K562 (cell line): ENCODE results near the gene HRC. TPM values are rescaled to one million over a fixed set of nuclear protein-coding genes. Genes with fewer than 3 reads are reported as not detected.
A peak's percentile ranks its signal among the peaks of the same experiment; 100 is the strongest.

Experiments used
- ELF4 ChIP-seq: fragments of 450-650 bp; formaldehyde crosslinking; IDR thresholded peaks from 2 replicates; pipeline ENCODE4 v1.4.0; 2022; ENCODE audit warnings: missing genetic modification characterization
- FOS ChIP-seq: IDR thresholded peaks from 3 replicates; pipeline ENCODE4 v1.6.1; 2011; ENCODE audit not compliant: insufficient read length; ENCODE audit errors: extremely low read depth
- FOSL1 ChIP-seq: fragments of 200-800 bp; sonication (Bioruptor generic); conservative IDR thresholded peaks from 2 replicates; pipeline ENCODE4 v1.6.1; 2016; ENCODE audit warnings: missing genetic modification characterization, missing compliant biosample characterization
- FOXK2 ChIP-seq, 2 experiments: fragments of 450-650 bp; IDR thresholded peaks in 1 of 2; conservative IDR thresholded peaks in 1 of 2; 2 replicates each; pipeline ENCODE4 v1.6.1; 2016; ENCODE audit warnings: low read depth in 2 of 2, mild to moderate bottlenecking in 1 of 2
- HEY1 ChIP-seq: fragments of 250-450 bp; sonication (Bioruptor Pico); IDR thresholded peaks from 2 replicates; pipeline ENCODE4 v1.5.0; 2020; ENCODE audit warnings: mild to moderate bottlenecking, moderate library complexity, borderline replicate concordance
- KAT8 ChIP-seq: fragments of 450-650 bp; IDR thresholded peaks from 2 replicates; pipeline ENCODE4 v1.6.1; 2016; ENCODE audit warnings: low read depth, mild to moderate bottlenecking
- NELFE ChIP-seq: IDR thresholded peaks from 2 replicates; pipeline ENCODE4 v1.6.1; 2011; ENCODE audit warnings: mild to moderate bottlenecking; ENCODE audit not compliant: insufficient read depth, insufficient read length
- NFIX ChIP-seq: fragments of 250-450 bp; sonication (Bioruptor Pico); IDR thresholded peaks from 2 replicates; pipeline ENCODE4 v1.4.0; 2020; ENCODE audit warnings: low read depth, mild to moderate bottlenecking, moderate library complexity
- POLR2AphosphoS5 ChIP-seq: IDR thresholded peaks from 2 replicates; pipeline ENCODE4 v1.6.1; 2011; ENCODE audit warnings: mild to moderate bottlenecking, low read depth, low read length, moderate library complexity; ENCODE audit not compliant: control insufficient read depth, insufficient read depth
- POLR2G ChIP-seq: fragments of 200-400 bp; formaldehyde crosslinking; IDR thresholded peaks from 2 replicates; pipeline ENCODE4 v1.6.1; 2017; ENCODE audit warnings: low read depth, mild to moderate bottlenecking, antibody characterized with exemption, low read length, moderate library complexity
- PYGO2 ChIP-seq: fragments of 450-650 bp; IDR thresholded peaks from 2 replicates; pipeline ENCODE4 v1.6.1; 2016; ENCODE audit warnings: mild to moderate bottlenecking, missing genetic modification characterization, moderate library complexity, missing compliant biosample characterization
- TGIF2 ChIP-seq: sonication (generic); formaldehyde crosslinking; IDR thresholded peaks from 2 replicates; pipeline ENCODE4 v1.8.1; 2022; ENCODE audit warnings: mild to moderate bottlenecking, missing genetic modification reagents, moderate library complexity
- ZNF282 ChIP-seq: sonication (generic); formaldehyde crosslinking; IDR thresholded peaks from 2 replicates; pipeline ENCODE4 v1.8.1; 2023; ENCODE audit warnings: missing genetic modification reagents
- ZNF354B ChIP-seq: fragments of 250-450 bp; sonication (Bioruptor Pico); IDR thresholded peaks from 2 replicates; pipeline ENCODE4 v1.4.0; 2020
- ZNF76 ChIP-seq: fragments of 250-450 bp; sonication (Bioruptor Pico); IDR thresholded peaks from 2 replicates; pipeline ENCODE4 v1.4.0; 2020; ENCODE audit warnings: mild to moderate bottlenecking, moderate library complexity, borderline replicate concordance
- polyA plus RNA-seq, 8 experiments: library from polyadenylated mRNA; depleted of rRNA in 4 of 8; stranded (reverse) in 5 of 8; unstranded in 3 of 8; fragments of >200 nt; fragmentation: Nextera tagmentation in 2 of 8; fragmentation: Illumina TruSeq in 1 of 8; extraction: Ambion mirVana in 2 of 8; extraction: Trizol in 1 of 8; gene quantifications; 2 replicates each; pipeline versions ENCODE4 v1.2.1 to v1.2.3, GENCODE V29; 2011 to 2014; ENCODE audit warnings: inconsistent platforms in 1 of 8, missing spikeins in 1 of 8
- total RNA-seq, 7 experiments: library from RNA; depleted of rRNA in 6 of 7; stranded (reverse); fragments of >200 nt in 6 of 7; fragmentation: Illumina TruSeq in 2 of 7; extraction: Trizol in 2 of 7; gene quantifications; 2 replicates each; pipeline versions ENCODE4 v1.2.1 to v1.2.3, GENCODE V29; 2011 to 2021; ENCODE audit warnings: low replicate concordance in 1 of 7
- TF ChIP-seq, protein P1 (sequence below): sonication (generic); formaldehyde crosslinking; IDR thresholded peaks from 2 replicates; pipeline ENCODE4 v1.8.1; 2023; ENCODE audit warnings: mild to moderate bottlenecking, missing genetic modification reagents, moderate library complexity
- TF ChIP-seq, protein P2 (sequence below): fragments of 250-450 bp; sonication (Bioruptor Pico); IDR thresholded peaks from 2 replicates; pipeline ENCODE4 v1.8.0; 2021; ENCODE audit warnings: borderline replicate concordance, mild to moderate bottlenecking, moderate library complexity; ENCODE audit not compliant: poor library complexity, severe bottlenecking
- TF ChIP-seq, protein P3 (sequence below): sonication (generic); formaldehyde crosslinking; IDR thresholded peaks from 2 replicates; pipeline ENCODE4 v1.8.1; 2023; ENCODE audit warnings: missing genetic modification reagents, mild to moderate bottlenecking, borderline replicate concordance
- TF ChIP-seq, protein P4 (sequence below): fragments of 450-650 bp; formaldehyde crosslinking; IDR thresholded peaks from 2 replicates; pipeline ENCODE4 v1.4.0; 2020; ENCODE audit warnings: mild to moderate bottlenecking, mixed read lengths

HRC gene
- total and polyA plus RNA-seq, 9 of the 15 experiments (the other 6 are each of a cell fraction or from before 2014, with no cell fraction given) = 0.66 to 18.7 (median 13.1) TPM

DNA sequence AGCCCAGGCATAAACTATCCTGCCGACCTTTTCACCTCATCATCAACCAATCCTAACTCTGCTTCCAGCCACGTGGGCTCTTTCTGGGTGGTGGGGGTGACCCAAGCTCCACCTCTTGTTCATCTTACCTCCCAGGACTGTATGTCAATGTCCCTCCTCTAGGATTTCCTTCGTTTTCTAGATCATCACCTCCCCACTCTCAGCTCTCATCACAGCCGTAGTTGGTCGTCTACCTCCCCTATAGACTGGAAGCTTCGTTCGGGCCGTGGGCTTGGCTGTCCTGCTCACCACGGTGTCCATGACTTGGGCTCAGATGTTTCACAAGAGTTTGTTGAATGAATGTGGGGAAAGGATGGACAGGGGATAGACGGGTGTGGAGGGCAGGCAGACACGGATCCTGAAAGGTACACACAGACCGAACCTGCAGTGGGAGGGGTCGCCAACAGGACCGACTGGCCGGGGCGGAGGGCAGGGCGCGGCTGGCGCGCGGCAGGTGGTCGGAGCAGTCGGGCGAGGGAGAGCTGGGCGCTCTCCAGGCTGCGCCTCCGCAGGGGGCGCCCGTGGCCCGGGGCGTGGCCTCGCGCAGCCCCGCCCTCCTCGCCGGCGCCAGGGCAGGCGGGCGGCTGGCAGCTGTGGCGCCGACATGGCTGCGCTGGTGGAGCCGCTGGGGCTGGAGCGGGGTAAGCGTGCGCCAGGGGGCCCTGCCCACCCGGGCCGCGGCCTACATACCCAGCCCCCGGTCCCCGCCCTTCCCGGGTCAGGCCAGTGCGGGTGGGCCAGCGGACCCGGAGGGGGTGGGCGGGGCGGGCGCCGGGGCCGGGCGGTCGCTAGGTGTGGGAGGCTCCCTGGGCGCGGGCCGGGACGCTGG, 41.2 kb downstream of the HRC start, which contains the start of gene LIN7B (continued):
- TF ChIP-seq, protein P1, sequence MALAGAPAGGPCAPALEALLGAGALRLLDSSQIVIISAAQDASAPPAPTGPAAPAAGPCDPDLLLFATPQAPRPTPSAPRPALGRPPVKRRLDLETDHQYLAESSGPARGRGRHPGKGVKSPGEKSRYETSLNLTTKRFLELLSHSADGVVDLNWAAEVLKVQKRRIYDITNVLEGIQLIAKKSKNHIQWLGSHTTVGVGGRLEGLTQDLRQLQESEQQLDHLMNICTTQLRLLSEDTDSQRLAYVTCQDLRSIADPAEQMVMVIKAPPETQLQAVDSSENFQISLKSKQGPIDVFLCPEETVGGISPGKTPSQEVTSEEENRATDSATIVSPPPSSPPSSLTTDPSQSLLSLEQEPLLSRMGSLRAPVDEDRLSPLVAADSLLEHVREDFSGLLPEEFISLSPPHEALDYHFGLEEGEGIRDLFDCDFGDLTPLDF (CRISPR knock-in tag) = 0 out of 2 replicates have a peak, but pooled peaks have one; percentile 46
- TF ChIP-seq FOS (no peak), ZNF354B (no peak), POLR2G (peak; percentile 74), NFIX (no peak), ZNF282 (CRISPR knock-in tag) (no peak), POLR2AphosphoS5 (no peak), PYGO2 (no peak), TGIF2 (CRISPR knock-in tag) (no peak), FOSL1 (tag) (no peak; the same call in 1 of the 2 replicates), NELFE (no peak), ELF4 (CRISPR knock-in tag) (no peak), ZNF76 (no peak), HEY1 (no peak), KAT8 (no peak), FOXK2 (conservative IDR thresholded peaks at IDR 0.05 in 1 of 2, IDR thresholded peaks at IDR 0.05 in 1 of 2; ENCODE audit: low read depth in 2 of 2) (no peak)
- TF ChIP-seq, protein P2, sequence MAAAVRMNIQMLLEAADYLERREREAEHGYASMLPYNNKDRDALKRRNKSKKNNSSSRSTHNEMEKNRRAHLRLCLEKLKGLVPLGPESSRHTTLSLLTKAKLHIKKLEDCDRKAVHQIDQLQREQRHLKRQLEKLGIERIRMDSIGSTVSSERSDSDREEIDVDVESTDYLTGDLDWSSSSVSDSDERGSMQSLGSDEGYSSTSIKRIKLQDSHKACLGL (CRISPR knock-in tag) = no peak
- TF ChIP-seq, protein P3, sequence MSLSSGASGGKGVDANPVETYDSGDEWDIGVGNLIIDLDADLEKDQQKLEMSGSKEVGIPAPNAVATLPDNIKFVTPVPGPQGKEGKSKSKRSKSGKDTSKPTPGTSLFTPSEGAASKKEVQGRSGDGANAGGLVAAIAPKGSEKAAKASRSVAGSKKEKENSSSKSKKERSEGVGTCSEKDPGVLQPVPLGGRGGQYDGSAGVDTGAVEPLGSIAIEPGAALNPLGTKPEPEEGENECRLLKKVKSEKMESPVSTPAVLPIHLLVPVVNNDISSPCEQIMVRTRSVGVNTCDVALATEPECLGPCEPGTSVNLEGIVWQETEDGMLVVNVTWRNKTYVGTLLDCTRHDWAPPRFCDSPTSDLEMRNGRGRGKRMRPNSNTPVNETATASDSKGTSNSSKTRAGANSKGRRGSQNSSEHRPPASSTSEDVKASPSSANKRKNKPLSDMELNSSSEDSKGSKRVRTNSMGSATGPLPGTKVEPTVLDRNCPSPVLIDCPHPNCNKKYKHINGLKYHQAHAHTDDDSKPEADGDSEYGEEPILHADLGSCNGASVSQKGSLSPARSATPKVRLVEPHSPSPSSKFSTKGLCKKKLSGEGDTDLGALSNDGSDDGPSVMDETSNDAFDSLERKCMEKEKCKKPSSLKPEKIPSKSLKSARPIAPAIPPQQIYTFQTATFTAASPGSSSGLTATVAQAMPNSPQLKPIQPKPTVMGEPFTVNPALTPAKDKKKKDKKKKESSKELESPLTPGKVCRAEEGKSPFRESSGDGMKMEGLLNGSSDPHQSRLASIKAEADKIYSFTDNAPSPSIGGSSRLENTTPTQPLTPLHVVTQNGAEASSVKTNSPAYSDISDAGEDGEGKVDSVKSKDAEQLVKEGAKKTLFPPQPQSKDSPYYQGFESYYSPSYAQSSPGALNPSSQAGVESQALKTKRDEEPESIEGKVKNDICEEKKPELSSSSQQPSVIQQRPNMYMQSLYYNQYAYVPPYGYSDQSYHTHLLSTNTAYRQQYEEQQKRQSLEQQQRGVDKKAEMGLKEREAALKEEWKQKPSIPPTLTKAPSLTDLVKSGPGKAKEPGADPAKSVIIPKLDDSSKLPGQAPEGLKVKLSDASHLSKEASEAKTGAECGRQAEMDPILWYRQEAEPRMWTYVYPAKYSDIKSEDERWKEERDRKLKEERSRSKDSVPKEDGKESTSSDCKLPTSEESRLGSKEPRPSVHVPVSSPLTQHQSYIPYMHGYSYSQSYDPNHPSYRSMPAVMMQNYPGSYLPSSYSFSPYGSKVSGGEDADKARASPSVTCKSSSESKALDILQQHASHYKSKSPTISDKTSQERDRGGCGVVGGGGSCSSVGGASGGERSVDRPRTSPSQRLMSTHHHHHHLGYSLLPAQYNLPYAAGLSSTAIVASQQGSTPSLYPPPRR (CRISPR knock-in tag) = peak; percentile 85; the same call in 1 of the 2 replicates
- TF ChIP-seq, protein P4, sequence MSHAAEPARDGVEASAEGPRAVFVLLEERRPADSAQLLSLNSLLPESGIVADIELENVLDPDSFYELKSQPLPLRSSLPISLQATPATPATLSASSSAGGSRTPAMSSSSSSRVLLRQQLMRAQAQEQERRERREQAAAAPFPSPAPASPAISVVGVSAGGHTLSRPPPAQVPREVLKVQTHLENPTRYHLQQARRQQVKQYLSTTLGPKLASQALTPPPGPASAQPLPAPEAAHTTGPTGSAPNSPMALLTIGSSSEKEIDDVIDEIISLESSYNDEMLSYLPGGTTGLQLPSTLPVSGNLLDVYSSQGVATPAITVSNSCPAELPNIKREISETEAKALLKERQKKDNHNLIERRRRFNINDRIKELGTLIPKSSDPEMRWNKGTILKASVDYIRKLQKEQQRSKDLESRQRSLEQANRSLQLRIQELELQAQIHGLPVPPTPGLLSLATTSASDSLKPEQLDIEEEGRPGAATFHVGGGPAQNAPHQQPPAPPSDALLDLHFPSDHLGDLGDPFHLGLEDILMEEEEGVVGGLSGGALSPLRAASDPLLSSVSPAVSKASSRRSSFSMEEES (CRISPR knock-in tag) = no peak
